ENCODE measurements around the gene TRAPPC1.

The TRAPPC1 gene

DNA sequence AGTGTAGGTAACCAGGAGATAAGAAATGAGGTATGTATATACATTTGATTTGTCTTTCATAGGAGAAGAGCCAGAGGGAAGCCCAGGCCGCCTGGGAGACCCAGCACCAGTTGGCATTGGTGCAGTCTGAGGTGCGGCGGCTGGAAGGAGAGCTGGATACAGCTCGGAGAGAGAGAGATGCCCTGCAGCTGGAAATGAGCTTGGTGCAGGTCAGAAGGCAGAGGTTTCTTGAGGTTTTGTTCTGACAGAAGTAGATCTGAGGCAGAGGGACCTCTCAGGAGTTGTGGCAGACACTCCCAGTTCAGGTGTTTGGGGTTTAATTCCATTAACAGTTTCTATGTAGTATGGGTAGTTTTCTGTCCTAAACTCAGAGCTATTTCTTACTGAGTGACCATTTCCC is 8.3 kb upstream of the TRAPPC1 start:
- no peak for DNase-seq

DNA sequence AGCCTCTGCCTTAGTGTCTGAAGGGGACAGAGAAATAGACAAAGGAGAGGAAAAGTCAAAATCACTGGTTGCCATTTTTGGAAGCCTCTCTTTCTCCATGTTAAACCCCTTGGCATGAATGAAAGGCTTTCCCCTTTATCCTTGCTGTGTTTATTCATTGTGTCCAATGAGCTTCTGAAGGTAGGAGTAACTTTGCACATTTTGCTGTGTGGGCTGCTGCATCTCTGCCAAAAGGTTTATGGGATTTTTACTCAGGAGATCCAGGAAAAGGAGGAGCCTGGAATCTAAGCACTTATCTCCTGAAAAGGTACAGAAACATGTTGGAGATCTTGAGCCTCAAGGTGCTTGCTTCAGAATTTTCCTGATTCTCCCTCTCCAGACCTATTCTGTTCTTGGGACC is 4.1 kb upstream of the TRAPPC1 start:
- no peak for DNase-seq

DNA sequence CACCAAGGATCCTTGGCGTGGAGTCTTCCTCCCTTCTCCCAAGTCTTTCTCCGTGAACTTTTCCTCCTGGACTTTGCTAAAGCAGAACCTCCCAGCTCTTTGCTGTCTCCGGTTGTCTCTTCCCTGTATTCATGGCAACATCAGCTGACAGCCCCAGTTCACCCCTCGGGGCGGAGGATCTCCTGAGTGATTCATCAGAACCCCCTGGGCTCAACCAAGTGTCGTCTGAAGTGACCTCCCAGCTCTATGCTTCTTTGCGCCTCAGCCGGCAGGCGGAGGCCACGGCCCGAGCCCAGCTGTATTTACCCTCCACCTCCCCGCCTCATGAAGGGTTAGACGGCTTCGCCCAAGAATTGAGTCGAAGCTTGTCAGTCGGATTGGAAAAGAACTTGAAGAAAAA is 1.2 kb upstream of the TRAPPC1 start:
- DNase-seq = peak; percentile 87

DNA sequence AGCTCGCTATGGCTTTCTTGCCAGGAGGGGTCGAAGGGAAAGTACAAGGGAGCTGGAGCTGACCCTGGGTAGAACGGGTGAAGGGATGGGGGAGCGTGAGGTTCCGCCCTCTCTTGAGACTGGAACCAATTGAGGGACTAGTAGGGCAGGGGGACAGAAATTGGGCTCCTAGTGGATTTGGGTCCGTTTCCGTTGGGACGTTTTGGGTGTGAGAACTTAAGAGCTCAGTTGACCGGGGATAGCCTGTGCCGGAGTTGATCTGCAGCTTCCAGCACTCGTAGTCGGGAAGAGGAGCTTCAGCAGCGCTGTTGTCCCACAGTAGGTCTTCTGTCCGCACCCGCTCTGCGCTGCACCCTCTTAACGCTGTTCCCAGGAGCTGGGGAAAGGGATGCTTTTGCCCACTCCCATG is 741 bp upstream of the TRAPPC1 start:
- DNase-seq = peak; percentile 73

DNA sequence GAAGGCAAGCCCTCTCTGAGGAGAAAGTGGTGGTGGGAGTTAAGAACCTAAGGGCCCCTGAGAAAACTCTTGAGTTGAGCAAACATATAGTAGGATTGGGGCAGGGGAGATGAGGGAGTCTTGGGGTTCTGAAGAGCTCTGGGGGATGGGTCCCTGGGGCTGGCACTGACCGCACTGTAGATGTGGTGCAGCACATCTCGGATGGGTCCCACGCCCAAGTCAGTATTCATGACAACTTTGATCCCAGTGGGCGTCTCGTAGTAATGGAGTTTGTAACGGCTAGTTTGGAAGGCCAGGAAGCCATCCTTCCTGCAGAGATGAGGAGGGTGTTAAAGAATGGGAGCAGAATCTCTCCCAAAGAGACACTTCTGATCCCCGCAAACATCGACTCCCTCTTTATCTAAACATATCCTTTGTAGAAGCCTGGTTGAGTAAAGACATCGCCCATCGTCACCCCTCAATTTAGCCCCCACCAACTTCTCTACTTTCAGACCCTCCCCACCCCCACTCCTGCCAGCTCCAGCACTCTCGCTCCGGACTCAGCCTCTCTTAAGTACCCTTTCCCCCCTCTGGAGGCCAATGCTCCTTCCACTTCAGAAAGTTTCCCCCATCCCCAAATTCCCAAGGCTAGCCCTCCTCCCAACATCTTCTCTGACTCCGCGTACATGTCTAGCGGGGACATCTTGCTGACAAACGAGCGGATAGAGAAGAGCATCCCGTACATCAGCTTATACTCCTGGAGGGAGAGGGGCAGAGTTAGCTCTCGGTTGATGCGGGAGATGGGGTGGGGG is 710 bp downstream of the TRAPPC1 start:
- no peak for DNase-seq

DNA sequence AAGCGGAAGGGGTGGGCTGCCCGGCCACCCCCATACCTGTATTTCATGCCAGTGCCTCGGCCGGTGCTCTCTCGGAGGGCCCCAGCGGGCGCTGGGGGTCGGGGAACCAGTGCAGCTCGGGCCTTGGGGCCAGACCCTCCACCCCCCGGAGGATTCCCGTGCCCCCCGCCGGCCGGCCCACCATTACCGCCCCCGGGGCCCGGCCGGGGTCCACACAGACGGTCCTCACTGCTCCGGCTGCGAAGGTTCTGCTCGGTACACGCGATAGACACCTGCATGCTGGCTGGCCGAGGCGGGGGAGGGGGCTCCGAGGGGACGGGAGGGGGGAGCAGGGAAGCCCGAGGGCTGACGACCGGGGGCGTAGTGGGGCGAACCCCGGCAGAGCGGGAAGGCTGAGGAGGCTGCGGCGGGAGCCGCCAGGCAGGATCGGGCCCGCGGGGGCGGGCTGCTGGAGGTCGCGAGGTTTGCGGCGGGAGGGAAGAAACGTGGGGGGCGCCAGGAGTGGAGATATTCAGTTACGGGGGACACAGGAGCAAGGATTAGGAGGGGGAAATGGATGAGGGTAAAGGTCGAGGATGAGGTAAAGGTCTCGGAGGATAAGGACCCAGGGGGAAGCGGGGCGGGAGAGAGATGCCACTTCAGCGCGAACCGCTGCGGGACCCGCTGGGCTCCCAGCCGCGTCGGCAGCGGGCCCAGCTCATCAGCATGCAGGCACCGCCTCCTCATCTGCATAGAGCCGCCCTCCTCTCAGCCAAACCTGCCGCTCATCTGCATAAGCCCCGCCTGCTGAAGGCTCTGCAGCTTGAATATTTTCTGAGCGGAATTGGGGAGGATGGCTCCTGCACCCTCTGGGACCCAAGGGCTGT is 2.4 kb downstream of the TRAPPC1 start, which contains the start of gene KCNAB3:
TSS of gene KCNAB3 (minus strand) at position 699 of the 866 bp plus-strand sequence. CDS start at position 278, 421 bp downstream.
- DNase-seq = peak; percentile 91

DNA sequence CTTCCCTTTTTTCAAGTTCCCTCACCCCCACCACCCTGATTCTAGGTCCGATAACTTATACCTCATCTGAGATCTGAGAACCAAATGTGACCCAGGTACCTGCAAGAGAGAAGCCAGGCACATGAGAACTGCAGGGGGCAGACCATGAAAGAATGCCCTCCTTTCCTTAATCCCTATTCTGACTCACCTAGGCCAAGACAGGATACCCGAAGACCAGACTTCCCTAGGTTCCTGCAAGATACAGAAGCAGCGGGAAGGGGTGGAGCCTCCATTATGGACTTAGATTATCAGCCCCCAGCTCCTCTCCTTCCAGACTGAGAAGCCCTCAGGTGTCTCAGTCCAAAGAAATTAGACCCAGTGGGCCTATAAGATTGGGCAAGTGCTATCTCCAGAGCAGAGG is 4.2 kb downstream of the TRAPPC1 start:
- DNase-seq = no peak

DNA sequence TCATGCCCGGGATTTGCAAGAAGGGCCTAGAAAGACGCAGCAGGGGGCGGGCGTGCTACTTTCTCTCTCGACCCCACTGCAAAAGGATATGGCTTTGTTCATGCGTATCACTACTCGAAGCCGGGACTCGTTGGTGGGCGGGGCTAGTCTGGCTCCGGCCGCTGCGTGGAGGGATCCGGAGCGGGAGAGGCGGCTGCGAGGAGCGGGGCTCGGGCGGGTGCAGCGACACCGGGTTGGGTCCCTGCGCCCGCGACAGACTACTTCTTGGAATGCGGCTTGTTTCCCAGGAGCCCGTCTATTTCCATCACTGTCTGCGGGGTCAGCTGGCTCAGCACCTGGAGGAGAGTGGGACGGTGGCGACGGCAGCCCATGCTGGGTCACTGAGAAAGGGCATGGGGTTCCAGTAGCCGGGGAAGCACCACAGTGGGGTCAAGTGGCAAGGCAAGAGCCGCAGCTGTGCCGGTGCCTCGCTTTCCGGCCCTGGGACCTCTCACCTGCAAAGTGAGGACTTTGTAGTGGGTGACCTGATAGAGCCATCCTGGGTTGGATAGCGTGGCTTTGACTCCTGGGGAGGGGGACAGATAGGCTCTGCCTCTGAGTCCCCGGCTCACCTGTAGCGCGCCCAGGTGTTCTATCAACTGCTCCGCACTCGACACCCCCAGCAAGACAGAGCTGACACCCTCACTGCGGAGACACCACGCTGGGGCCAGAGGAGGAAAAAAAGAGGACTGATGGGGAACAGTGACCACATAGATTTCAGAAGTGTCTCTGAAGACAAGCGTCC is 8.7 kb downstream of the TRAPPC1 start:
- peak; percentile 91 for DNase-seq

- no peak for DNase-seq
Measured at GRCh38 chr17:7922269-7922844, 9.4 kb downstream of the TRAPPC1 start.

DNA sequence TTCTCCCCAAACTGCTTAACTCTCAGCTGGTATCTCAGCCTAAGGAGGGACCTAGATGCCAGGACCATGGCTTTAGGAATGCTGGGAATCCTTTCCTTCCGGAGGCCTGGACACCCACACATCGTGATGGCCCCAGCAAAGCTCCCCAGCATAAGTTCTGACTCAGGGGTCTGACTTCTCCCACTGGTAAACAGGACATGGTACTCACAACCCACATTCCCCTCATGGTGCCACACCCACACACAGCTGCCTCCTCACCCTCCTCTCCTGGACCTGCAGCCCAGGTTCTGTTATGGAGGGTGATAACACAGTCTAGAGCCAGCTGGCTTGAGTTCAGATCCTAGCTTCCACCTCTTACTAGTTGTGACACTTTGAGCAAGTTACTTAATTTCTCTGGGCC is 14.9 kb downstream of the TRAPPC1 start:
- DNase-seq = no peak

DNA sequence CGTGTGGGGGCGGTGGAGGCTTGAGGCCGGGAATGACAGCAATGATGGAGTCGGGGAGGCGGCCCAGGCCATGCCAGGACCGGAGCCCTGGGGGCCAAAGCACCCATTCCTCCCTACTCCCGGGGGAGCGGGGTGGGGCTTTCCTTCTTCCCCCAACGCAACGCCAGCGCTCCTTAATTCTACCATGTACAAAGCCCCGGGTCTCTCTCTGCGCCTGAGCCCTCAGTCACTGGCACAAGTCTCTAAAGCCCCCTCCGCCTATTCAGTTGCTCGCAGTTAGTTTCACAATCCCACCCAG is 15.4 kb downstream of the TRAPPC1 start:
- no peak for DNase-seq

DNA sequence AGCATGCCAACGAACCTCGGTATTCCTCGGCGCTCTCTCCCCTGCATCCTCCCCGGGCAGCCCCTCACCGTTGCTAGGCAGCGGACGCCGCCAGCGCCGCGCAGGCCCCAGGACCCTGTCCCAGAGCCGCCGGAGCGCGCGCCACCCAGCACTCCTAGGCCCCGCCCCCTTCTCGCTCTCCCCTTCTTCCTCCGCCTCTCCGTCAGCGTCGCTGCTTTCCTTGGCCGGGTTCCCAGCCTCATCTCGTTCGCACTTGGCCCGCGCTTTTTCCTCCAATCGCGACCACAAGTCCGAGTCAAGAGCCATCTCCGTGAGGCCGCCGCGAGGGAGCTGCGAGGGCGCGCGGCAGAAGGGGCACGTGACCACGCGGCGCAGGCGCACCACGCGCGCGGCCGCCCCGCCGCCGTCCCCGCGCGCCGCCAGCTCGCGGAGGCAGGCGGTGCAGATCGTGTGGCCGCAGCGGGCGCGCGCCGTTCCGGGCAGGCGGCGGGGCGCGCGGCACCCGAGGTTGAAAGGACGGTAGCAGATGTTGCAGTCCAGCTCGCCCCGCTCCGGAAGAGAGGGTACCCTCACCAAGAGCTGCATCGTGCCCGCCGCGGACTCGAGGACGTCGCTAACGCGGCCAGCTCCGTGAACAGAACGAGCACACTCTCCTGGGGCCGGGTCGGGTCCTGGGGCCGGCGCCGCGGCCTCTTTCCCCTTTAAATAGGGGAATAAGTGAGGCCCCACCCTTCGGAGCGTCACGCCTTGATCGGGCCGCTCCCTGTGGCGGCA is 15.9 kb downstream of the TRAPPC1 start, which contains the start of gene RNF227:
TSS of gene RNF227 (minus strand) at position 679 of the 774 bp plus-strand sequence. CDS start at position 585, 94 bp downstream.
- DNase-seq = peak; percentile 94

- no peak for DNase-seq
Measured at GRCh38 chr17:7915179-7915610, 16.6 kb downstream of the TRAPPC1 start.

- peak; percentile 84 for DNase-seq
Measured at GRCh38 chr17:7912927-7913524, 18.7 kb downstream of the TRAPPC1 start.

DNA sequence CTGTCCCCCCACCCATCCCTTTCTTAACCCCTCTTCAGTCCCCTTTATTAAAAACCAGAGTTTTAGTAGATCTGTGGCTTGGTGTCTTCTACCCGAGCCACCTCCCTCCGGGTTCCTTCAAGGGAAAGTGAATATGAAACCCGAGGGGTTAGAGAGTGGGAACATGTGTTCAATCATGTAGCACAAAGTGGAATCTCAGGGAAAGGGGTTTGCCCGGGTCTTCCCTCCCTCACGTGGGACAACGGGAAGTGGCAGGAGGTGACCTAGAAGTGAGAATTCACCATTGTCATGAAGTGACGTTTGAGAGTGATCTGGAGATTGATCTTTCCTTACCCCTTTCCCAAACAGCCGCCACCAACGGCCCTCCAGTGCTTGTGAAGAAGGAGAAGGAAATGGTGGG is 20.6 kb downstream of the TRAPPC1 start:
- no peak for DNase-seq

DNA sequence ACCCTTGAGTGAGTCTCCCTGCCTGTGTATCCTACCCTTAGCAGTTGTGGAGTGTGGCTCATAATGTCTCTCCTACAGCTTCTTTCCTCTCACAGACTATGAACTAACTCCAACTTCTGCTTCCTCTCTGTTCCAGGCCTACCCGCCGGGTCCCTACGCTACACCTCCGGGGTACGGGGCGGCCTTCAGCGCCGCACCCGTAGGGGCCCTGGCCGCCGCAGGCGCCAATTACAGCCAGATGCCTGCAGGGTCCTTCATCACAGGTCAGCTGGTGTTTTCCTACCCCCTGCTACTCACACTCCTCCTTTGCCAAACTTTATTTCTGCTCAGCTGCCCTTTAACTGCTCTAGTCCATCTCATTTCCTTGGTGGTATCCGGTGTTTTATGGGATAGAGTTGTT is 21.0 kb downstream of the TRAPPC1 start:
- no peak for DNase-seq

- DNase-seq = no peak
Measured at GRCh38 chr17:7910281-7910680, 21.5 kb downstream of the TRAPPC1 start.

- DNase-seq = no peak
Measured at GRCh38 chr17:7909089-7909488, 22.7 kb downstream of the TRAPPC1 start.

GRCh38 chr17:7903154-7904103 is 28.3 kb downstream of the TRAPPC1 start:
- peak; percentile 71 for DNase-seq

GRCh38 chr17:7897773-7898172 is 34.0 kb downstream of the TRAPPC1 start:
- DNase-seq = peak; percentile 48

All from islet precursor cell (in vitro differentiated cells).